H1 (cell line): ENCODE results near the gene IGLL5. TPM values are rescaled to one million over a fixed set of nuclear protein-coding genes. Genes with fewer than 3 reads are reported as not detected.

ENCODE experiments used
- CHD1 ChIP-seq: IDR thresholded peaks from 2 replicates; pipeline ENCODE4 v1.6.1; 2012; ENCODE audit warnings: low read depth, low read length, improper control_type of control experiment
- EZH2 ChIP-seq: fragments of 200-600 bp; sonication (generic); IDR thresholded peaks from 2 replicates; pipeline ENCODE4 v1.7.1; 2012; ENCODE audit warnings: low read depth, mild to moderate bottlenecking, moderate library complexity, low read length, inconsistent platforms; ENCODE audit not compliant: severe bottlenecking
- GABPA ChIP-seq: IDR thresholded peaks from 2 replicates; pipeline ENCODE4 v1.6.1; 2011; ENCODE audit warnings: mild to moderate bottlenecking, low read length, moderate library complexity, borderline replicate concordance; ENCODE audit not compliant: insufficient read depth
- SP4 ChIP-seq: IDR thresholded peaks from 2 replicates; pipeline ENCODE4 v1.6.1; 2012; ENCODE audit warnings: low read length, inconsistent platforms
- polyA plus RNA-seq, 7 experiments: library from polyadenylated mRNA; depleted of rRNA in 3 of 7; stranded (reverse) in 5 of 7; unstranded in 2 of 7; fragments of >200 nt in 5 of 7; fragments of 200-250 nt in 2 of 7; gene quantifications; 1 replicate in 5 of 7; 2 replicates in 1 of 7; 4 replicates in 1 of 7; pipeline versions ENCODE4 v1.2.1 to v1.2.3, GENCODE V29; 2011 to 2013; ENCODE audit warnings: missing spikeins in 2 of 7, mixed read lengths in 2 of 7
- total RNA-seq: library from RNA; stranded (reverse); fragmentation: NEBNext Ultra II Directional; extraction: Animal tissue kit (Norgen Biotek cat#: 25700); gene quantifications from 2 replicates; pipeline ENCODE4 v1.2.1, GENCODE V29; 2021

Gene IGLL5
- total and polyA plus RNA-seq, 2 of the 8 experiments (the other 6 are each of a cell fraction or from before 2014, with no cell fraction given) = not detected

GRCh38 chr22:22857607-22858558, 29.7 kb upstream of the IGLL5 start (continued):
- TF ChIP-seq SP4 (no peak), GABPA (no peak), EZH2 (no peak), CHD1 (no peak)
